ENCODE data around the gene DEFB119.
"Not testable (repeated sequence)": the region's sequence is repeated elsewhere in the genome, so short reads cannot be mapped to it uniquely, and the experiment has no call there.

DEFB119 gene, protein sequence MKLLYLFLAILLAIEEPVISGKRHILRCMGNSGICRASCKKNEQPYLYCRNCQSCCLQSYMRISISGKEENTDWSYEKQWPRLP

DNA sequence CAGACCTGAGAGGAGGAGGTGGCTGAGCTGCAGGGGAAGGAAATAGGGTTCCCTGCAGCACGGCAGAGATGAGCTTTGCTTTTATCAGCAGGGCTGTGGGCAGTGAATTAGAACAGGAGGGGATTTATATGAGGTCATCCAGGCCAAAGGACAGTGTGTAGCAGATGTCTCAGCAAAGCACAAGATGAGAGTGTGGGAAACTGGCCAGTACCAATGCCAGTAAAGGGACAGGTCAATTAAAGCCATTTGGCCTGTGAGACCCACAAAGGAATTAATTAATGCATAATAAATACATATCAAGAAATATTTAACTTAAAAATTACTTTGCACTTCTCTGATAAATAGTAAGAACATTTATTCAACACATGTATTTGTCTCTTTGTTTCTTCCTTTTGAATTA, at the start of gene DEFB119:
DEFB119 (minus strand) TSS at position 101 of the 400 bp plus-strand sequence. CDS start 107 bp downstream, outside the sequence.
- no peak for DNase-seq

DNA sequence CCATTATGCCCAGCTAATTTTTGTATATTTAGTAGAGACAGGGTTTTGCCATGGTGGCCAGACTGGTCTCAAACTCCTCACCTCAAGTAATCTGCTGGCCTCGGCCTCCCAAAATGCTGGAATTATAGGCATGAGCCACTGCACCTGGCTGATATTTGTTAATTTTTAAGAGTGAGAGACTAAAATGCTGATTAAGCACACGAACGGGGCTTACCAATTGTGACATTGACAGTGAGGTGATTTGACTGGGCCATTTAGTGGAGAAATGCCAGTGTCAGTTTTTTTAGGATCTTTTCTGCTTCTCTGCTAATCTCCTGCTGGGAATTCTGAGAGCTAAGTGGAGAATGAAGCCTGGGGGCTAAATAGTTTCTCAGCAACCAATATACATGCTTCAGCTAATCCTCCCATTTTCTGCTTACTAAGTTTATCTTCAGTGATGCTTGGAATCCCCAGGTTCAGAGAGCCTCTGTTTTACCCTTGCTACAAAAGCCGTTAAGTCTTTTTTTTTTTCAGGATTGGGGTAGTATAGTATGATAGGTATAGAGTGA, 40.3 kb upstream of the DEFB119 start:
- DNase-seq, result no peak

DNA sequence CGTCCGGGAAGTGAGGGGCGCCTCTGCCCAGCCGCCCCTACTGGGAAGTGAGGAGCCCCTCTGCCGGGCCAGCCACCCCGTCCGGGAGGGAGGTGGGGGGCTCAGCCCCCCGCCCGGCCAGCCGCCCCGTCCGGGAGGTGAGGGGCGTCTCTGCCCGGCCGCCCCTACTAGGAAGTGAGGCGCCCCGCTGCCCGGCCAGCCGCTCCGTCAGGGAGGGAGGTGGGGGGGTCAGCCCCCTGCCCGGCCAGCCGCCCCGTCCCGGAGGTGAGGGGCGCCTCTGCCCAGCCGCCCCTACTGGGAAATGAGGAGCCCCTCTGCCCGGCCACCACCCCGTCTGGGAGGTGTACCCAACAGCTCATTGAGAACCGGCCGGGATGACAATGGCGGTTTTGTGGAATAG, 37.2 kb upstream of the DEFB119 start:
- DNase-seq, result not testable (repeated sequence)

DNA sequence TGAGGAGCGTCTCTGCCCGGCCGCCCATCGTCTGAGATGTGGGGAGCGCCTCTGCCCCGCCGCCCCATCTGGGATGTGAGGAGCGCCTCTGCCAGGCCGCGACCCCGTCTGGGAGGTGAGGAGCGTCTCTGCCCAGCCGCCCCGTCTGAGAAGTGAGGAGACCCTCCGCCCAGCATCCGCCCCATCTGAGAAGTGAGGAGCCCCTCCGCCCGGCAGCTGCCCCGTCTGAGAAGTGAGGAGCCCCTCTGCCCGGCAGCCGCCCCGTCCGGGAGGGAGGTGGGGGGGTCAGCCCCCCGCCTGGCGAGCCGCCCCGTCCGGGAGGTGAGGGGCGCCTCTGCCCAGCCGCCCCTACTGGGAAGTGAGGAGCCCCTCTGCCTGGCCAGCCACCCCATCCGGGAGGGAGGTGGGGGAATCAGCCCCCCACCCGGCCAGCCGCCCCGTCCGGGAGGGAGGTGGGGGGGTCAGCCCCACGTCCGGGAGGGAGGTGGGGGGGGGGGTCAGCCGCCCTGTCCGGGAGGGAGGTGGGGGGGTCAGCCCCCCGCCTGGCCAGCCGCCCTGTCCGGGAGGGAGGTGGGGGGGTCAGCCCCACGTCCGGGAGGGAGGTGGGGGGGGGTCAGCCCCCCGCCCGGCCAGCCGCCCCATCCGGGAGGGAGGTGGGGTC, 36.6 kb upstream of the DEFB119 start:
- not testable (repeated sequence) for DNase-seq

DNA sequence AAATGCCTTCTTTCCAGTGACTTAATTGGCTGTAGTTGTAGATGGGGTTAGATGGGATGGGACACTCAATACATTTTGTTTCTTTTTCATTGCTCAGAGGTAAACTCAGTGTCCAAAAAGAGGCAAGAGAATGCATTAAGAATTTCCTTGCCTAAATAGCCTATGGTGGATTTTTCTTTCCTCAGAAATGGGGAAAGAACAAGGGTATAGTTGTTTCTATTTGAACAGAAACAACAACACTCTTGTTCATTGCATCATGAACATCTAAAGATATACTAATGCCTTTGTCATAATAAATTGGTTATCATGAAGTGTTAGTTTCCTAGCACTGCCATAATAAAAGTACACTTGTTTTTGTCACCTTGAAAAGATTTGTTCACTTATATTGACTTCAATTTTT, 35.4 kb upstream of the DEFB119 start:
- no peak for DNase-seq

DNA sequence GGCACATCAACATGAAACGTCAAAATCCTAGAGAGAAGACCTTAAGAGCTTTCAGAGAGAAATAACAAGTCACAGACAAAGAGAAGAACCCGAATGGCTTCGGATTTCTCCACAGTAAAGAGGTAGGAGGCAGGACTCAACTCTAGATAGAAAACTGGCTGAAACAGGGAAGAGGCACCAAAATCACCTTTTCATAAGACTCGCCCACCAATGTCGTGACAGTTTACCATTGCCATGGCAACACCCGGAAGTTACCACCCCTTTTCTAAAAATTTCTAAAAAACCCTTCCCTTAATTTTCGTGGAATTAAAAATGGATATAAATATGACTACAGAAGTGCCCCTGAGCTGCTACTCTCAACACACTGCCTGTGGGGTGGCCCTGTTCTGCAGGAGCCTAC, 27.9 kb upstream of the DEFB119 start:
- no peak for DNase-seq

DNA sequence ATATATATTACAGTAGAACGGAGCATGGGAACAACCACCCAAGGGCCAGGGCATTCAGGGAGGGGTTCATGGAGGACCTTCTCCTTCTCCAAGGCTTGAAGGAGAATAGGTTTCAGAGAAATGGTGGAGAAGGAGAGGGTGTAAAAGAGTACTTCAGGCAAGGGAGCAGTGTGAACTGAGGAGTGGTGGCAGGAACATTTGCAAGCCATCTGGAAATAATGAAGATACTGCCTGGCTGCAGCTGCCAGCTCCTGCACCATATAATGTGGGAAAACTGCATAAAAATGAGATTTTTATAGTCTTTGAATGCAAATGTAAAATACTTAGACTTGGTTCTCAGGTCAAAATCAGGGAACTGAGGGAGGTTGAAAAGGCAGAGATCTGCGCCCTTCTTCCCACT, 25.3 kb upstream of the DEFB119 start:
- DNase-seq, result no peak

DNA sequence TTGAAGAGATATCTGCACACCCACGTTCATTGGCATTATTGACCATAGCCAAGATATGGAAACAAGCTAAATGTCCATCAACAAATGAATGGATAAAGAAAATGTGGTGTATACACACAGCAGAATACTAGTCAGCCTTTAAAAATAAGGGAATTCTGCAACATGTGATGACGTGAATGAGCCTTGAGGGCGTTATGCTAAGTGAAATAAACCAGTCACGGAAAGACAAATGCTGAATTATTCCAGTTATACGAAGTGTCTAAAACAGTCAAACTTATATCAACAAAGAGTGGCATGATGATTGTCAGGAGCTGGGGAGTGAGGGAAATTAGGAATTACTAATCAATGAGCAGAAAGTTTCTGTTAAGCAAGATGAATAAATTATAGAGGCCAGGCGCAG, 24.0 kb upstream of the DEFB119 start:
- no peak for DNase-seq

DNA sequence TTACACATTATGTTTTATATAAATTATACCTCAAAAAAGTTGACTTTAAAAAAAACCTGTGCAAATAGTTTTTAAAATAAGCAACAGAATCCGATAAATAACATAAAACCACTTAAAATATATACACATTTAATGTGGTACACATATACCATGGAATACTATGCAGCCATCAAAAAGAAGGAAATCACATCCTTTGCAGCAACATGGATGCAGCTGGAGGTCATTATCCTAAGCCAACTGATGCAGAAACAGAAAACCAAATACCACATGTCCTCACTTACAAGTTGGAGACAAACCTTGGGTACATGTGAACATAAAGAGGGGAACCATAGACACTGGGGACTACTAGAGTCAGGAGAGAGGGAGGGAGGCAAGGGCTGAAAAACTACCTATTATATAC, 19.6 kb upstream of the DEFB119 start:
- DNase-seq, result no peak

DNA sequence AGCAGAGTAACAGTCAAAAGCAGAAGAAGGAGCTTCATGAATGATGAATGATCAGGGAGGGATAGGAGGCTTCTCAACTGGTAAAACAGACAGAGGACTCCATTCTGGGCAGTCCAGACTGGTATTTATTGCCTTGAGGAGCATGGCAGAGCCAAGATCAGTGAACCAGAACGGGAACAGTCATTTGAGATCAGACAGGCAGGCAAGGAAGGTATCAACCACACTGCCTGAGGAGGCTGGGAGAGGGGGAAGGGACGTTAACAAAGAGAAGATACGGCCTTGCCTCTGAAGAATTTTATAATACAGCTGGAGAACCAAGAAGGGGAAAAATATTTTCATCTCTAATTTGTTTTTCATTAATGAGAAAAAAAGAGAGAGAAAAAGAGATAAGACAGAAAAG, 15.7 kb upstream of the DEFB119 start, which contains the start of gene DEFB121:
DEFB121 (minus strand) TSS at position 101 of the 400 bp plus-strand sequence; CDS start at position 38, 63 bp downstream.
- no peak for DNase-seq

DNA sequence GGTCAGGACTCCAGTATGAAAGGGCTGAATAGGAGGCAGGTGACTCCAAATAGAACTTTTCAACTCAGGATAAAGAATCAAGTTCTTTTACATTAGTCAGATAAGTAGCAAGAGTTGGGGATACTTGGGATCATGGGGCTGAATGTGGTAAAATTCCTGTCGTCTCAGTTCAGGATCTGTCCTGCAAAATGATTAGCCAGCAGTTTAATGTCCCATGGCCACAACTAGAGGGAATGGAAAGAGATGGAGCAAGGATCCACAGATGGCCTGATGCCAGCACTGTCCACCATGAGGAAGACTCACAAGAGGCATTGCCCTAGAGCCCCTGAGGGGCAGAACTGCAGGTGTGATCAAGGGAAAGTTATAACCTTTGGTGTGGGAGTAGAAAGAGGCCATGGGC, 13.5 kb upstream of the DEFB119 start:
- DNase-seq, result no peak

DNA sequence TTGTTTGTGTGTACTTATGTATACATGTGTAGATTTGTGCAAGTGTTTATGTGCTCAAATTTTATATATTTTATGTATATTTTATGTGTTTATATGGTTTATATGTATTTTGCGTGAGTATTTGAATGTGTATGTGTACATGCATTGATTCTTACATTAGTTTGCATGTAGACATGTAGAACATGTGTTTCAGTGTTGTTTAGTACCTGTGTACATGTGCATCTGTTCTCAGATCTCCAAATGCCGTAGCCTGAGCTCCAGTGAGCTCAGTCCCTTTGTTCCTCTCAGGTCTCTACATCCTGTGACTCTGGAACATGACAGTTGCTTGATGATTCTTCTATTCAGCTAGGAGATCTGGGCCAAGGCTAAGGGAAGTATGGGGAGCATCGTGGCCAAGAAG, 4.5 kb upstream of the DEFB119 start:
- no peak for DNase-seq

DNA sequence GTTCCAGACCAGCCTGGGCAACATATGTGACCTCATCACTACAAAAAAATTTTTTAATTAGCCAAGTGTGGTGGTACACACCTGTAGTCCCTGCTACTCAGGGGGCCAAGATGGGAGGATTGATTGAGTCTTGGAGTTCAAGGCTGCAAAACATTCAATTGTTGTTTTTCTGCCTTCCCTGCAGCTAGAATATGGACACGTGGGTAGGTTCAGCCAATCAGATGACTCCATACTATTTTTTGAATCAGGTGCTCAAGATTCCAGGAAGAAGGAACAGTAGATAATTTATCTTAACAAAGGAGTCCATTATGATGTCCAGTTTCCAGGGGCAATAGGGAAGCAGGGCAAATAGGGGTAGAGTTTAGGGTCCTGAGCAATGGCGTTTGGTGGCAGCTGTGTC, 2.4 kb upstream of the DEFB119 start:
- DNase-seq, result no peak

DNA sequence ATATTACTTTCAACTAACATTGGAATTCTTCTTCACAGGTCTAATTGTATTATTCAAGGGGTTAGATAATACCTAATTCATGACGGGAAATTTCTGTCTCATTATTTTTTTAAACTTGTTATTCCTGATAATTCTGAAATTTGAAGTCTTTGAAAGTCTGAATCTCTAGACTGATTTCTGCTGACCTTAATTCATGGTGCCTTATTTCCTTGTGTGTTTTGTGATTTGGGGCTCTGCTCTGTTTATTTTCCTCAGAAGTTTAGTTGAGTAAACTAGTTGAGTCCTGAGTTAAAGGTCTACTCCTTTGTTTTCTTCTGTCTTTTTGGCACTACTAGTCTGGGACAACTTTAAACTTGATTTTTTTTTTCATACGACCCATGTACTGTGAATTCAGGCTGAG, 16.0 kb downstream of the DEFB119 start:
- DNase-seq, result no peak

DNA sequence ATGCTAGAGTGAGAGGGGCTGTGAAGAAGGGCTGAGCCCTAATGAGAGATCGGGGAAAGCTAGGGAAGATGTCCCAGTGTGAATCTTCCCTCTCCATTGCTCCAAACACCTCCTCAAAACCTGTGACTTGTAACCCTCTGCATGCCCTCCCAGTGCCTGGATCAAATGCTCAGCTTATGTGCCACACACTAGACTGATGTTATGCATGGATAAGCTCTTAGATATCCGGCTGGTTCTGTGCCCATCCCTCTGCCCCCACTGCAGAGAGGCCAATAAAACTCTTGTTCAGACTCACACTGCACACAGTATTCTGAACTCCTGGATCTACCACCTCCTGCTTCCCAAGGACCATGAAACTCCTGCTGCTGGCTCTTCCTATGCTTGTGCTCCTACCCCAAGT, 22.1 kb downstream of the DEFB119 start, which contains the start of gene DEFB118:
DEFB118 (plus strand) TSS at position 301 of the 400 bp plus-strand sequence; CDS start at position 351, 50 bp downstream.
- DNase-seq, result no peak

DNA sequence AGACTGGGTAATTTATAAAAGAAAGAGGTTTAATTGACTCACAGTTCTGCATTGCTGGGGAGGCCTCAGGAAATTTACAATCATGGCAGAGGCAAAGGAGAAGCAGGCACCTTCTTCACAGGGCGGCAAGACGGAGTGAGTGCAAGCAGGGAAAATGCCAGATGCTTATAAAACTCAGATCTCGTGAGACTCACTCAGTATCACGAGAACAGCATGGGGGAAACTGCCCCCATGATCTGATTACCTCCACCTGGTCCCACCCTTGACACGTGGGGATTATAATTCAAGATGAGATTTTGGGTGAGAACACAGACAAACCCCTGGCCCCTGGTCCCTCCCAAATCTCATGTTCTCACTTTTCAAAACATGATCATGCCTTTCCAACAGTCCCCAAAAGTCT, 26.1 kb downstream of the DEFB119 start:
- DNase-seq, result not testable (repeated sequence)

DNA sequence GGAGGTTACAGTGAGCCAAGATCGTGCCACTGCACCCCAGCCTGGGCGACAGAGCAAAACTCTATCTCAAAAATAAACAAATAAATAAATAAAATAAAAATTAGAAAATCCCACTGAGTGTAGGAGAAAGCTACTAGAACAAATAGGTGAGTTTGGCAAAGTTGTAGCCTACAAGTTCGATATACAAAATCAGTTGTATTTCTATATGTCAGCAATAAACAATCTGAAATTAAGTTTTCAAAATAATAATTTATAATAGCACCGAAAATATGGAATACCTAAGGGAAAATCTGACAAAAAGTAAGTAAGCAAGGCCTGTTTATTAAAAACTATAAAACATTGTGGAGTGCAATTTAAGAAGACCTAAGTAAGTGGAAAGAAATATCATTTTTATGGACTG, 27.1 kb downstream of the DEFB119 start:
- DNase-seq, result no peak

DNA sequence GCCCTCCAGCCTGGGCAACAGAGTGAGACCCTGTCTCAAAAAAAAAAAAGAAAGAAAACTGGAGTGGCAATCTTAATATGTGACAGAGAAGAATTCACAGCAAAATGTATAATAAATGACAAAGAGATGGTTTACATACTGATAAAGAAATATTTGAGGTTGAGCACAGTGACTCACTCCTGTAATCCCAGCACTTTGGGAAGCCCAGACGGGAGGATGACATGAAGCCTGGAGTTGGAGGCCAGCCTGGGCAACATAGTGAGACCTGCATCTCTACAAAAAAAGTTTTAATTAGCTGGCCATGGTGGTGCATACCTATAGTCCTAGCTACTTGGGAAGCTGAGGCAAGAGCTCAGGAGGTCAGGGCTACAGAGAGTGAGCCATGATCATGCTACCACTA, 34.4 kb downstream of the DEFB119 start:
- no peak for DNase-seq

DNA sequence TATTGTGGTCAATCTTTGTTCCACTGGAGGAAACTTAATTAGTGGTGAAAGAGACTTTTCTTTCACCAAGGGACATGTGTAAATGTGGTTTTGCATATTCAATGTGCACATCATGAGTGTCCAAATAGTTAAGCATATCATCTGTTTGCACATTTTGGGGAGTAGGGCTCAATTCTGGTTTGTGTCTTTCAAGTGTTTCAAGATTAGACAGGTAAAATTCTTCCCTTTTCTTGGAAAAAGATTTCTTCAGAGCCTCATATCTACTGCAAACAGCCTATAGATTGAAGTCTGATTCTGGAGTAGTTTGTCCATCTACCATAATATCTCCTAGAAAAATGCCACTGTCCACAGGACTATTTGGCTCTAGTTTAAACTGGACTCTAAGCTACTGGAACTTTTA, 48.9 kb downstream of the DEFB119 start:
- DNase-seq, result no peak

DNA sequence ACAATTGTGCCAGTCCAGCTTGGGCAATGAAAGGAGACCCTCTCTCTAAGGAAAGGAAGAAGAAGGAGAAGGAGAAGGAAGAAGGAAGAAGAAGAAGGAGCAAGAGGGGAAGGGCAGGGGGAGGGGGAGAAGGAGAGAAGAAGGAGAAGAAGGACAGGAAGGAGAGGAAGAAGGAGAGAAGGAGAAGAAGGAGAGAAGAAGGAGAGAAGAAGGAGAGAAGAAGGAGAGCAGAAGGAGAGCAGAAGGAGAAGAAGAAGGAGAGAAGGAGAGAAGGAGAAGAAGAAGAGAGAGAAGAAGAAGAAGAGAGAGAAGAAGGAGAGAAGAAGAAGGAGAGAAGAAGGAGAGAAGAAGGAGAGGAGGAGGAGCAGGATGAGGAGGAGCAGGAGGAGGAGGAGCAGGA, 59.5 kb downstream of the DEFB119 start:
- no peak for DNase-seq
